ENCODE results near the gene ANP32A. TPM values are rescaled to one million over a fixed set of nuclear protein-coding genes. Genes with fewer than 3 reads are reported as not detected.

The ANP32A gene
- total and polyA plus RNA-seq, 9 of the 15 experiments (the other 6 are each of a cell fraction or from before 2014, with no cell fraction given), result 13.2 to 656 (median 210) TPM

- Histone ChIP-seq H3K27me3 (ENCODE audit: control insufficient read depth in 2 of 2, insufficient read depth in 2 of 2, low read length in 2 of 2) (no peaks in the 10 kb centered on the region), H3K4me1 (replicated peaks in 1 of 2; ENCODE audit: control insufficient read depth in 2 of 2, insufficient read depth in 2 of 2, low read length in 2 of 2) (peaks cover 16 to 18% of the 10 kb centered on the region in 2 experiments; a peak in 4 of 5 replicates), H3K36me3 (ENCODE audit: control insufficient read depth, insufficient read depth, low read length) (peaks cover 67% of the 10 kb centered on the region; the same call in 2 of the 3 replicates), H3K9me3 (replicated peaks; ENCODE audit: control insufficient read depth, insufficient read depth, low read depth, low read length) (no peaks in the 10 kb centered on the region), H3K79me2 (ENCODE audit: control insufficient read depth, insufficient read depth, low read length) (peaks cover 100% of the 10 kb centered on the region), H3K27ac (ENCODE audit: extremely low read depth, low read depth, low read length) (no peak overlapping the region), H4K20me1 (replicated peaks; ENCODE audit: control insufficient read depth, insufficient read depth, low read length) (peaks cover 84% of the 10 kb centered on the region), H3K9ac (ENCODE audit: insufficient read depth in 1 of 2, low read depth in 2 of 2, low read length in 2 of 2) (no peak overlapping the region), H3K9me1 (ENCODE audit: control insufficient read depth, insufficient read depth, low read length) (peaks cover 23% of the 10 kb centered on the region), H2AFZ (ENCODE audit: low read depth, low read length) (no peak overlapping the region), H3K4me2 (ENCODE audit: insufficient read depth, low read length) (no peak overlapping the region), H3K4me3 (no peak overlapping the region)
- intact Hi-C loops (cut with micrococcal nuclease), result no loop called here
- POLR2A ChIA-PET, result no interaction called here
- CTCF ChIA-PET (ENCODE audit: low intra/inter-chr PET ratio), result no interaction called here
- BruUV-seq (replicated peaks), result no TSS peak
- ATAC-seq (no peak), FAIRE-seq (no peak), DNase-seq (ENCODE audit: extremely low read depth in 1 of 4, low spot score in 3 of 4) (no peak)
- in situ Hi-C loops (cut with MboI), result no loop called here
- WGBS (ENCODE audit: insufficient coverage, low coverage, missing lambda C conversion rate), result 81% methylated on average over 9 of the region's 9 CpGs
- TF ChIP-seq ZFPM2 (CRISPR knock-in tag; IDR thresholded peaks at IDR 0.05) (no peak), ZNF277 (CRISPR knock-in tag; IDR thresholded peaks at IDR 0.05; ENCODE audit: borderline replicate concordance) (no peak), ZNF232 (CRISPR knock-in tag; IDR thresholded peaks at IDR 0.05) (no peak), RBM22 (IDR thresholded peaks at IDR 0.05; ENCODE audit: low read depth, low read length, poor library complexity, severe bottlenecking) (no peak), ZNF785 (CRISPR knock-in tag; IDR thresholded peaks at IDR 0.05) (no peak), USF1 (CRISPR knock-in tag; IDR thresholded peaks at IDR 0.05) (no peak), SIN3B (IDR thresholded peaks at IDR 0.05; ENCODE audit: low read depth) (no peak), THRA (IDR thresholded peaks at IDR 0.05) (no peak), MAFK (IDR thresholded peaks at IDR 0.05; ENCODE audit: low read length) (no peak), ZNF511 (CRISPR knock-in tag; IDR thresholded peaks at IDR 0.05) (no peak), KAT7 (CRISPR knock-in tag; IDR thresholded peaks at IDR 0.05; ENCODE audit: borderline replicate concordance) (no peak), GTF3C2 (IDR thresholded peaks at IDR 0.05; ENCODE audit: borderline replicate concordance, extremely low read depth, insufficient read length) (no peak), MCM7 (IDR thresholded peaks at IDR 0.05) (no peak), ZNF184 (CRISPR knock-in tag; IDR thresholded peaks at IDR 0.05) (no peak), MED1 (CRISPR knock-in tag; IDR thresholded peaks at IDR 0.05; ENCODE audit: borderline replicate concordance) (no peak), ZKSCAN1 (IDR thresholded peaks at IDR 0.05; ENCODE audit: low read depth, low read length) (no peak), SMAD2 (IDR thresholded peaks at IDR 0.05; ENCODE audit: low read depth, low read length) (no peak)
Measured at GRCh38 chr15:68809517-68809916, 11.2 kb downstream of the ANP32A start.

Data from K562 (cell line).